ENCODE measurements around the gene S100A4. TPM values are rescaled to one million over a fixed set of nuclear protein-coding genes. Genes with fewer than 3 reads are reported as not detected.

S100A4 gene
- total and polyA plus RNA-seq, 2 experiments from 2014 or later: 14.2 to 36.0 TPM

GRCh38 chr1:153544453-153545066, 1.0 kb downstream of the S100A4 start:
- H3K27ac Mint-ChIP-seq: no peak overlapping the region; the same call in 1 of the 2 replicates
- no peaks in the 10 kb centered on the region for H3F3A ChIP-seq (replicated peaks; ENCODE audit: low read depth)
- peaks cover 18% of the 10 kb centered on the region for H3K4me1 ChIP-seq (ENCODE audit: insufficient read depth)
- H3K4me2 ChIP-seq: peak overlapping the region; percentile 72
- H3K9me2 ChIP-seq (ENCODE audit: insufficient read depth): peaks cover 6% of the 10 kb centered on the region; the same call in 1 of the 2 replicates
- TF ChIP-seq POLR2AphosphoS5 (IDR thresholded peaks at IDR 0.05; ENCODE audit: low read depth) (no peak), NANOG (IDR thresholded peaks at IDR 0.05; ENCODE audit: borderline replicate concordance) (no peak), ZNF114 (CRISPR knock-in tag; IDR thresholded peaks at IDR 0.05) (no peak), JUNB (IDR thresholded peaks at IDR 0.05; ENCODE audit: unreplicated experiment) (no peak), REST (IDR thresholded peaks at IDR 0.05; ENCODE audit: unreplicated experiment) (no peak), ZNF331 (CRISPR knock-in tag; IDR thresholded peaks at IDR 0.05; ENCODE audit: low read depth) (no peak), STAT1 (IDR thresholded peaks at IDR 0.05; ENCODE audit: unreplicated experiment) (no peak), CREB1 (CRISPR knock-in tag; IDR thresholded peaks at IDR 0.05; ENCODE audit: low read depth) (no peak), ETS1 (IDR thresholded peaks at IDR 0.05) (no peak), ZNF462 (CRISPR knock-in tag; IDR thresholded peaks at IDR 0.05) (no peak), EZH2 (IDR thresholded peaks at IDR 0.05; ENCODE audit: low read depth, unreplicated experiment) (no peak), CTCF (conservative IDR thresholded peaks at IDR 0.05; ENCODE audit: low read depth in 2 of 2) (no peak), EZH2phosphoT487 (IDR thresholded peaks at IDR 0.05; ENCODE audit: unreplicated experiment) (no peak)
- H3K4me1 Mint-ChIP-seq: peaks cover 49% of the 10 kb centered on the region
- peak overlapping the region; percentile 27; the same call in 1 of the 2 replicates for H3K4me3 ChIP-seq
- peaks cover 19% of the 10 kb centered on the region for H3K27me3 Mint-ChIP-seq (ENCODE audit: insufficient read depth, low read depth, poor library complexity)
- no peaks in the 10 kb centered on the region for H3K36me3 ChIP-seq (ENCODE audit: insufficient read depth)
- ATAC-seq (peak; percentile 3; the same call in 1 of the 3 replicates), DNase-seq (ENCODE audit: low spot score) (no peak)
- no peaks in the 10 kb centered on the region for H4K20me1 ChIP-seq (replicated peaks; ENCODE audit: insufficient read depth)
- no peaks in the 10 kb centered on the region for H3K36me3 Mint-ChIP-seq (ENCODE audit: low read depth)
- no peak overlapping the region for H3K27ac ChIP-seq (ENCODE audit: low read depth)
- H2AFZ ChIP-seq: no peak overlapping the region
- H3K9me3 Mint-ChIP-seq: no peaks in the 10 kb centered on the region; the same call in 2 of the 3 replicates
- no peaks in the 10 kb centered on the region for H3K27me3 ChIP-seq (ENCODE audit: insufficient read depth)
- H3K79me2 ChIP-seq (replicated peaks; ENCODE audit: insufficient read depth): no peaks in the 10 kb centered on the region
- peak overlapping the region; percentile 41; the same call in 2 of the 3 replicates for H3K4me3 Mint-ChIP-seq

Data from GM23338 (cell line).